ENCODE results near the gene TRIM31.

DNA sequence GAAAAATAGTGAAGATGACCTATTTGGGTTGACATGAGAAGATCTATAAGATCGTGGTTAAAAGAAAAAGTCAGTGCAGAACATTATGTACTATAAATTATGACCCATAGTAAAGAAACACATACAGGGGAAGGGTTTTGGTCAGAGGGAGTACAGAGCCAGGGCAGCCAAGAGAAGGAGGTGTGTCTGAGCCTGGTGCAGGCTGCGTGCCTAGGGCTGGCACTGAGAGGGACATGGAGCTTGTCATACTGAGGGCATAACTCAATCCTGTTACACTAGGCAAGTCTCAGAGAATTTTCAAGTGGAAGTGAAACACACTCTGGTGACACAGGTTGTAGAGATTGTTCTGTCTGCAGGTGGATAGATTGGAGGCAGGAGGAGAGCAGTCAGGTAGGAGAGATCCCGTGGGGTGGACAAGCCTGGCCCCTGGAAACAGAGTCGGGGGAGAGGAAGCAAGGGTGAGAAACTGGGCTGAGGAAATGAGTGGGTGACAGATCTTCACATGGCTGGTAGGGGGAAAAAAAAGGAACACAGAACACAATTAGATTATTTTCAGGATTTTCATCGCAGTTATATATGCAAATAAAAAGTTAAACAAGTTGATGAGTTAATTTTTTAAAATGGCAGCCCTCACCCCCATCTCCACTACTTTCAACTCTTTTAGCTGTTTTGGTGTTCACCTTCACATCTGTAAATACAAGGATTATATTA, 18.8 kb downstream of the TRIM31 start:
- TF ChIP-seq CTCF (IDR thresholded peaks at IDR 0.05; ENCODE audit: low read depth, low read length, missing input control) (no peak), MAX (IDR thresholded peaks at IDR 0.05) (no peak), RAD21 (IDR thresholded peaks at IDR 0.05) (no peak), TAF1 (conservative IDR thresholded peaks at IDR 0.05) (no peak), SP1 (IDR thresholded peaks at IDR 0.05) (no peak), JUND (IDR thresholded peaks at IDR 0.05) (no peak), EGR1 (IDR thresholded peaks at IDR 0.05; ENCODE audit: low read depth in 2 of 2) (no peak), FOXA1 (IDR thresholded peaks at IDR 0.05) (no peak), NR2F2 (IDR thresholded peaks at IDR 0.05) (no peak), YY1 (IDR thresholded peaks at IDR 0.05) (no peak), RXRA (IDR thresholded peaks at IDR 0.05) (no peak), GABPA (IDR thresholded peaks at IDR 0.05 in 1 of 2, conservative IDR thresholded peaks at IDR 0.05 in 1 of 2) (no peak)
- TF ChIP-seq, protein P1, sequence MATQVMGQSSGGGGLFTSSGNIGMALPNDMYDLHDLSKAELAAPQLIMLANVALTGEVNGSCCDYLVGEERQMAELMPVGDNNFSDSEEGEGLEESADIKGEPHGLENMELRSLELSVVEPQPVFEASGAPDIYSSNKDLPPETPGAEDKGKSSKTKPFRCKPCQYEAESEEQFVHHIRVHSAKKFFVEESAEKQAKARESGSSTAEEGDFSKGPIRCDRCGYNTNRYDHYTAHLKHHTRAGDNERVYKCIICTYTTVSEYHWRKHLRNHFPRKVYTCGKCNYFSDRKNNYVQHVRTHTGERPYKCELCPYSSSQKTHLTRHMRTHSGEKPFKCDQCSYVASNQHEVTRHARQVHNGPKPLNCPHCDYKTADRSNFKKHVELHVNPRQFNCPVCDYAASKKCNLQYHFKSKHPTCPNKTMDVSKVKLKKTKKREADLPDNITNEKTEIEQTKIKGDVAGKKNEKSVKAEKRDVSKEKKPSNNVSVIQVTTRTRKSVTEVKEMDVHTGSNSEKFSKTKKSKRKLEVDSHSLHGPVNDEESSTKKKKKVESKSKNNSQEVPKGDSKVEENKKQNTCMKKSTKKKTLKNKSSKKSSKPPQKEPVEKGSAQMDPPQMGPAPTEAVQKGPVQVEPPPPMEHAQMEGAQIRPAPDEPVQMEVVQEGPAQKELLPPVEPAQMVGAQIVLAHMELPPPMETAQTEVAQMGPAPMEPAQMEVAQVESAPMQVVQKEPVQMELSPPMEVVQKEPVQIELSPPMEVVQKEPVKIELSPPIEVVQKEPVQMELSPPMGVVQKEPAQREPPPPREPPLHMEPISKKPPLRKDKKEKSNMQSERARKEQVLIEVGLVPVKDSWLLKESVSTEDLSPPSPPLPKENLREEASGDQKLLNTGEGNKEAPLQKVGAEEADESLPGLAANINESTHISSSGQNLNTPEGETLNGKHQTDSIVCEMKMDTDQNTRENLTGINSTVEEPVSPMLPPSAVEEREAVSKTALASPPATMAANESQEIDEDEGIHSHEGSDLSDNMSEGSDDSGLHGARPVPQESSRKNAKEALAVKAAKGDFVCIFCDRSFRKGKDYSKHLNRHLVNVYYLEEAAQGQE (IDR thresholded peaks at IDR 0.05), result no peak
